Lower leg skin (tissue), 4 donors: ENCODE data around the gene ESR2. TPM values are rescaled to one million over a fixed set of nuclear protein-coding genes. Genes with fewer than 3 reads are reported as not detected.
"Not testable (repeated sequence)": the region's sequence is repeated elsewhere in the genome, so short reads cannot be mapped to it uniquely, and the experiment has no call there.

ENCODE experiments used
- DNase-seq, 2 donors: peaks; one replicate each; pipeline ENCODE4 v3.0.0-alpha.2; 2019; ENCODE audit warnings: low spot score in 2 of 2
- H3K4me3 ChIP-seq: fragments of 200-600 bp; sonication (generic); 2 replicates; pipeline ENCODE4 v1.5.1; 2017; ENCODE audit warnings: mild to moderate bottlenecking, low read depth; ENCODE audit not compliant: poor library complexity, severe bottlenecking
- POLR2A ChIP-seq, 2 donors: fragments of 450-650 bp; IDR thresholded peaks; one replicate each; pipeline ENCODE4 v1.6.1; 2016 to 2017; ENCODE audit warnings: antibody characterized with exemption in 2 of 2, mild to moderate bottlenecking in 1 of 2, moderate library complexity in 1 of 2
- WGBS, 2 donors: methylation state at CpG; one replicate each; pipeline ENCODE4 v1.1.5; 2018; 5-methylcytosine and 5-hydroxymethylcytosine counted together
- intact Hi-C: fragments of 100-400 bp; cut with DNase I; formaldehyde crosslinking; loops from one replicate; pipeline ENCODE4 v1.15.0; 2023; ENCODE audit warnings: low total_unique reads
- total RNA-seq, 4 donors: library from RNA; depleted of rRNA; stranded (reverse); fragments of >200 nt; gene quantifications; one replicate each; pipeline ENCODE4 v1.1.0, GENCODE V29; 2016
- TF ChIP-seq, protein P1 (sequence below), 3 donors: fragments of 450-650 bp; IDR thresholded peaks; one replicate each; pipeline ENCODE4 v1.5.1; 2016; ENCODE audit warnings: antibody characterized with exemption in 3 of 3, mild to moderate bottlenecking in 3 of 3, moderate library complexity in 2 of 3

Gene ESR2
- total RNA-seq, 4 donors from 2014 or later = 0.08 to 0.65 (median 0.22) TPM

DNA sequence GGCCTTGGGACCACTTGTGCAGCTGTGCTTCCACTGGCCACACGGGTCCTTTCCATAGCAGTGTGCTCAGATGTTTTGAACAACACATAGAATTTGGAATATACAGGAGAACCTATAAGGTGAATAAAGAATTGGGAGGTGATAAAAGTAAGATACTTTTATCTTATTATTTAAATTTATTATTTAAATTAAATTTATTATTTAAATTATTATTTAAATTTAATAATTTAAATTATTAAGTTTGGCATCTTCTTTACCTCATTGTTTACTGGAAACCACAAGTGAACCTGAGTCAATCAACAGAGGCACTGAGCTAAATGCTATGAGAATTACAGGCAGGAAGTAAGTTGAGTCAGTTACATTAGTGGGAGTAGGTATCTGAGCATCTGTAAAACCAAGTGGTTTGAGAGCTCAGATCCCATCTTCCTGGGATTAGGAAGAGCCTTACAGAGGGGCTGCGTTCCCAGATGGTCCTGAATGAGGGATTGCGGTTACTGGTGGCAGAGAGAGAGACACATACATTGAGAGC, 103.1 kb downstream of the ESR2 start:
- WGBS, 2 donors = 95 to 98% methylated on average over 3 of the region's 3 CpGs
- no peak for DNase-seq
- intact Hi-C loops = no loop called here
- TF ChIP-seq POLR2A (IDR thresholded peaks at IDR 0.05) = no peak
- TF ChIP-seq, protein P1, sequence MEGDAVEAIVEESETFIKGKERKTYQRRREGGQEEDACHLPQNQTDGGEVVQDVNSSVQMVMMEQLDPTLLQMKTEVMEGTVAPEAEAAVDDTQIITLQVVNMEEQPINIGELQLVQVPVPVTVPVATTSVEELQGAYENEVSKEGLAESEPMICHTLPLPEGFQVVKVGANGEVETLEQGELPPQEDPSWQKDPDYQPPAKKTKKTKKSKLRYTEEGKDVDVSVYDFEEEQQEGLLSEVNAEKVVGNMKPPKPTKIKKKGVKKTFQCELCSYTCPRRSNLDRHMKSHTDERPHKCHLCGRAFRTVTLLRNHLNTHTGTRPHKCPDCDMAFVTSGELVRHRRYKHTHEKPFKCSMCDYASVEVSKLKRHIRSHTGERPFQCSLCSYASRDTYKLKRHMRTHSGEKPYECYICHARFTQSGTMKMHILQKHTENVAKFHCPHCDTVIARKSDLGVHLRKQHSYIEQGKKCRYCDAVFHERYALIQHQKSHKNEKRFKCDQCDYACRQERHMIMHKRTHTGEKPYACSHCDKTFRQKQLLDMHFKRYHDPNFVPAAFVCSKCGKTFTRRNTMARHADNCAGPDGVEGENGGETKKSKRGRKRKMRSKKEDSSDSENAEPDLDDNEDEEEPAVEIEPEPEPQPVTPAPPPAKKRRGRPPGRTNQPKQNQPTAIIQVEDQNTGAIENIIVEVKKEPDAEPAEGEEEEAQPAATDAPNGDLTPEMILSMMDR (IDR thresholded peaks at IDR 0.05) = no peak
- no peak overlapping the region for H3K4me3 ChIP-seq

DNA sequence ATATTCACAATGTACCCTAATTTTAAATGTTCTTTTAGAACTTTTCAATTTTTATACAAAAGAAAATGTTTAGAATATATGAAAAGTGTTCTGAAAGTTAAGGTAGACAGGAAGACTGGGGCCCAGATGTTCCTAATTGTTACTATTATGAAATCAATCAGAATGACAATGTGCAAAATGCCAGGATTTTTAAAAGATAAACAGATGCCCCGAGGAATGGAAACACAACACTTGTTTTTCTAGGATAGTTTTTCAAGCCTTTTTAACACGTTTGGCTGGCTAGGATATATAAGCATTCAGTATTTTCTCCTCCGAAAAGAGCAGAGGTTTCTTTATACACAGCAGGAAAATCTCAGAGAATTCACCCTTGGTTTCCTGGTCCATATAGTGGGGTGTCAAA, 106.8 kb downstream of the ESR2 start:
- no peak overlapping the region for H3K4me3 ChIP-seq
- 55 to 58% methylated on average over 3 of the region's 3 CpGs for WGBS, 2 donors
- intact Hi-C loops = no loop called here
- DNase-seq = no peak
- TF ChIP-seq POLR2A (IDR thresholded peaks at IDR 0.05) = no peak
- TF ChIP-seq, protein P1 (IDR thresholded peaks at IDR 0.05) = no peak

DNA sequence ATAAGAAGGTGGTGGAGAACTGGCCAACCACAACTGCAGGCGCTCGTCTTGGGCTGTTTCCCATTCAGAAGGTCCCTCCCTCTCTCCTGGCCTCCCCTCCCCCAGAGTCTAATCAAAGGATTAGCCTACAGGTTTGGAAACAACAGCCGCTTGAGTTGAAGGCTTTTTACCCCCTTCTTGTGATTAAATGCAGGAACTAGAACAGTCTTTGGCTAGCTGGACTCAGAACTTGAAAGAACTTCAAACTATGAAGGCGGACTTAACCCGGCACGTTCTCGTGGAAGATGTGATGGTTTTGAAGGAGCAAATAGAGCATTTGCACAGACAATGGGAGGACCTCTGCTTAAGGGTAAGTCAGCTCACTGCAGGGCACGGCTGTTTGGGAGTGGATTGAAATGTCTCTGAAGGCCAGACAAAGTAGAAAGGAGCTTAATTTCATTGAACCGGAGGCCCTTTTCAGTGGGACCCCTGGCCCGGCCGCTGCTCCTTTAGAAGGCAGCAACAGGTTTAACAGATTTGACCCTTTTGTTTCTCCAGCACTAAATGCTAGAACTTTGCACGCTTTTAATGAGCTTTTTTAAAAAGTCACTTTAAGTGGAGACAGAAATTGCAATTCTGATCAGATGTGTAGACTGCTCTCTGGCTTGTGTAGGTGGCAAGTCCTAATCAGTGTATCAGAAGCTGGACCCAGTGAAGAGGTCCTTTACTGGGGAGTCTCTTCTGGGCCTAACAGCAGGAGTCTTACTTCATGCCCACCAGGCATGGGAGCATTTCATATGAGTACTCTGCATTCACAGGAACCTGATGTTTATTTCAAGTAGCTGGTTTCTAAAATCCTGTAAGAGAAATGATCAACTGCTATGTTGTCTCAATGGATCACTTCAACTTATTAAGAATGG, 107.7 kb downstream of the ESR2 start:
- WGBS, 2 donors = 85 to 89% methylated on average over 12 of the region's 12 CpGs
- intact Hi-C loops = no loop called here
- H3K4me3 ChIP-seq = no peak overlapping the region
- DNase-seq = no peak
- no peak for TF ChIP-seq POLR2A (IDR thresholded peaks at IDR 0.05)
- TF ChIP-seq, protein P1 (IDR thresholded peaks at IDR 0.05) = no peak

DNA sequence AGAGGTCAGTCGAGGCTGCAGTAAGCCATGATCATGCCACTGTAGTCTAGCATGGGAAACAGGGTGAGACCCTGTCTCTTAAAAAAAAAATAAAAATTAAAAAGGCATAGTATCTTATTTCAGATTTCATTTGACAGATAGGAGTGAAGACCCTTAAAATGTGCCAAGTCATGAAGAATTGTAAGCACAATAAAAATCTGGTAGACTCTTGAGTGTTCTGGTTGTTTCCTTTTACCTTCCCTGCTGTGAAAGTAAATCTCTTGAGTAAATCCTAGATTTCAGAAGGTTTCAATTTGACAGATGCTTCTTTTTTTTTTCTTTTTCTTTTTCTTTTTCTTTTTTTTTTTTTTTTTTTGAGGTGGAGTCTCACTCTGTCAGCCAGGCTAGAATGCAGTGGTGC, 109.0 kb downstream of the ESR2 start:
- no peak for DNase-seq
- intact Hi-C loops = no loop called here
- H3K4me3 ChIP-seq = no peak overlapping the region
- no peak for TF ChIP-seq POLR2A (IDR thresholded peaks at IDR 0.05)
- TF ChIP-seq, protein P1 (IDR thresholded peaks at IDR 0.05) = no peak
- whole genome bisulfite sequencing, 2 donors = 80 to 100% methylated on average over 1 of the region's 1 CpG

DNA sequence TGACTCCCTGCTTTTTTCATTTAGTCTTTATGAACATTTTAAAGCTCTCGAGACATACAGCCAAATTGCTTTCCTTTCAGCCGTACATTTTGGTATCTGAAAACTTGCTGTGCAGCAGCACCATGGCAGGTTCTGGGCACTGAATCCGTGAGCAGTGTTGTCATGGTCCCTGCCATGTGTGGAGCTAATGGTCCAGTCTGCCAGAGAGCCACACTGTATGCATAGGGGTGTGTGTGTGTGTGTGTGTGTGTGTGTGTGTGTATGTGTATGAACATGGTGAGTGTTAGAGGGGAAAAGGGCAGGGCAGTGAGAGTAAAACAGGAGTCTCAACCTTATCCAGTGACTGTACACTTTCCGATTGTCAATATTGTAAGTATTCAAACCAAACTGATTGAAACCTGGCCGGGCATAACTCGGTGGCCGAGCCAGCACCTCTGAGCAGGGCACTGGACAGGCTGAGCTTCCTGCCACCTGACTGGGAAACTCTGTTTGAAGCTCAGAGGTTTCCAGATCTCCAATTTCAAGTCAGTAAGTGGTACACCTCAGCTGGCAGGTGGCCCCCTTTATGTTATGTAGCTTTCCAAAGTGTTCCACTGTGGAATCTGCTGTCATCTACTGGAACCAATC, 110.0 kb downstream of the ESR2 start:
- intact Hi-C loops = no loop called here
- DNase-seq = no peak
- WGBS, 2 donors = 97 to 99% methylated on average over 7 of the region's 7 CpGs
- no peak for TF ChIP-seq POLR2A (IDR thresholded peaks at IDR 0.05)
- H3K4me3 ChIP-seq = no peak overlapping the region

DNA sequence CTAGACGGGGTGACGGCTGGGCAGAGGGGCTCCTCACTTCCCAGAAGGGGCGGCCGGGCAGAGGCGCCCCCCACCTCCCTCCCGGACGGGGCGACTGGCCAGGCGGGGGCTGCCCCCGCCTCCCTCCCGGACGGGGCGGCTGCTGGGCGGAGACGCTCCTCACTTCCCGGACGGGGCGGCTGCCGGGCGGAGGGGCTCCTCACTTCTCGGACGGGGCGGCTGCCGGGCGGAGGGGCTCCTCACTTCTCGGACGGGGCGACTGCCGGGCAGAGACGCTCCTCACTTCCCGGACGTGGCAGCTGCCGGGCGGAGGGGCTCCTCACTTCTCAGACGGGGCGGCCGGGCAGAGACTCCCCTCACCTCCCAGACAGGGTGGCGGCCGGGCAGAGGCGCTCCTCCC, 111.3 kb downstream of the ESR2 start:
- DNase-seq, H3K4me3 ChIP-seq, intact Hi-C loops: not testable (repeated sequence)
- WGBS, 2 donors = 96 to 98% methylated on average over 26 to 38 of the region's 40 CpGs
